CMK (cell line): ENCODE results near the gene CEP95.
"Not testable (repeated sequence)": the region's sequence is repeated elsewhere in the genome, so short reads cannot be mapped to it uniquely, and the experiment has no call there.

Source experiments
- DNase-seq: peaks from one replicate; pipeline ENCODE4 v3.0.0-alpha.2; 2010; ENCODE audit warnings: low read depth

Gene CEP95

GRCh38 chr17:64495300-64495699, 11.5 kb upstream of the CEP95 start:
- DNase-seq: not testable (repeated sequence)

- DNase-seq: no peak
Observed at GRCh38 chr17:64496348-64496785, 10.4 kb upstream of the CEP95 start.

- DNase-seq: peak; percentile 88
Observed at GRCh38 chr17:64496786-64497564, 9.8 kb upstream of the CEP95 start, which contains the start of gene POLG2. TSS of gene POLG2 (minus strand) at chr17:64497054. CDS start at chr17:64496968, 86 bp downstream.

- no peak for DNase-seq
Observed at GRCh38 chr17:64497565-64498035, 9.2 kb upstream of the CEP95 start.

- no peak for DNase-seq
Observed at GRCh38 chr17:64498308-64499203, 8.2 kb upstream of the CEP95 start.

GRCh38 chr17:64499805-64500486, 6.8 kb upstream of the CEP95 start:
- no peak for DNase-seq

- no peak for DNase-seq
Observed at GRCh38 chr17:64500487-64500859, 6.3 kb upstream of the CEP95 start.

- no peak for DNase-seq
Observed at GRCh38 chr17:64500862-64501765, 5.7 kb upstream of the CEP95 start.

- no peak for DNase-seq
Observed at GRCh38 chr17:64502021-64502420, 4.8 kb upstream of the CEP95 start.

GRCh38 chr17:64502809-64503208, 4.0 kb upstream of the CEP95 start:
- DNase-seq: no peak

- no peak for DNase-seq
Observed at GRCh38 chr17:64503341-64503740, 3.4 kb upstream of the CEP95 start.

GRCh38 chr17:64503821-64504768, 2.7 kb upstream of the CEP95 start:
- no peak for DNase-seq

GRCh38 chr17:64504769-64505339, 1.9 kb upstream of the CEP95 start:
- no peak for DNase-seq

- DNase-seq: no peak
Observed at GRCh38 chr17:64505340-64506200, 1.2 kb upstream of the CEP95 start.

GRCh38 chr17:64506201-64506575, 589 bp upstream of the CEP95 start, which contains the start of gene DDX5:
TSS of gene DDX5 (minus strand) at chr17:64506289. CDS start at chr17:64506119, 170 bp downstream.
- no peak for DNase-seq

- no peak for DNase-seq
Observed at GRCh38 chr17:64507413-64507782, 621 bp downstream of the CEP95 start.

- no peak for DNase-seq
Observed at GRCh38 chr17:64508683-64509082, 1.9 kb downstream of the CEP95 start.

- DNase-seq: no peak
Observed at GRCh38 chr17:64509179-64509578, 2.4 kb downstream of the CEP95 start.

- no peak for DNase-seq
Observed at GRCh38 chr17:64515419-64515818, 8.6 kb downstream of the CEP95 start.
